ENCODE data around the gene CTF1. TPM values are rescaled to one million over a fixed set of nuclear protein-coding genes. Genes with fewer than 3 reads are reported as not detected.

Gene CTF1
- total and polyA plus RNA-seq, 10 of the 15 experiments (the other 5 are each of a cell fraction or from before 2014, with no cell fraction given) = 0.04 to 0.46 (median 0.11) TPM; not detected in 3

DNA sequence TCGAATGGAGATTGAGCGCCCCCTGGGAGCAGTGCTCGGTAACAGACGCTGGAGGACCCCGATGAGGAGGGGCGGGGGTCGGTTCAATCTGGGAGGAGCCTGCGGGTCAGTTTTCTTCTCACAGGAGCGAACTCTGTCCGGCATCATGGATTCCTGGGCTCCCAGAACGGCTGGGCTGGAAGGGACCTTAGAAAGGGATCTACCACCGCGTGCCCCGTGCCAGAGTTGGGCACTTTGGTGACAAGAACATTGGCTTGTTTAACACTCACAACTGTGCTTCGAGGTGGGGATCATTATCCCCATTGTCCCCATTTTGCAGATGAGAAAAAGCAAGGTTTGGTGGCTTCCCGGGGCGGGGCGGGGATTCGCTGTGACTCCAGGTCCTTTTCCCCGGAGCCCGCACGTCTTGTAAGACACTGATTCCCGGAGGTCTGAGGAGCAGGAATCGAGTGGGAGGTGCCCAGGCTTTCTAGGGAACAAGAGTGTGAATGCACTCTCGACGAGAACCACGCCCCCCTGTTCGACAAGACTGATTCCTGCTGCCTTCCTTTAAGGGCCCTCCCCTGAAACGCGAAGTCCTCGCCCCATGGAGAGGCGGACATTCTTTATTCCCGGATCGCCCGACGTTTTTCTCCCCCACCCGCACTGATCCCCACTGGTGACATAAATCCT lies 25.5 kb downstream of the CTF1 start (continued):
- TF ChIP-seq, protein P1, sequence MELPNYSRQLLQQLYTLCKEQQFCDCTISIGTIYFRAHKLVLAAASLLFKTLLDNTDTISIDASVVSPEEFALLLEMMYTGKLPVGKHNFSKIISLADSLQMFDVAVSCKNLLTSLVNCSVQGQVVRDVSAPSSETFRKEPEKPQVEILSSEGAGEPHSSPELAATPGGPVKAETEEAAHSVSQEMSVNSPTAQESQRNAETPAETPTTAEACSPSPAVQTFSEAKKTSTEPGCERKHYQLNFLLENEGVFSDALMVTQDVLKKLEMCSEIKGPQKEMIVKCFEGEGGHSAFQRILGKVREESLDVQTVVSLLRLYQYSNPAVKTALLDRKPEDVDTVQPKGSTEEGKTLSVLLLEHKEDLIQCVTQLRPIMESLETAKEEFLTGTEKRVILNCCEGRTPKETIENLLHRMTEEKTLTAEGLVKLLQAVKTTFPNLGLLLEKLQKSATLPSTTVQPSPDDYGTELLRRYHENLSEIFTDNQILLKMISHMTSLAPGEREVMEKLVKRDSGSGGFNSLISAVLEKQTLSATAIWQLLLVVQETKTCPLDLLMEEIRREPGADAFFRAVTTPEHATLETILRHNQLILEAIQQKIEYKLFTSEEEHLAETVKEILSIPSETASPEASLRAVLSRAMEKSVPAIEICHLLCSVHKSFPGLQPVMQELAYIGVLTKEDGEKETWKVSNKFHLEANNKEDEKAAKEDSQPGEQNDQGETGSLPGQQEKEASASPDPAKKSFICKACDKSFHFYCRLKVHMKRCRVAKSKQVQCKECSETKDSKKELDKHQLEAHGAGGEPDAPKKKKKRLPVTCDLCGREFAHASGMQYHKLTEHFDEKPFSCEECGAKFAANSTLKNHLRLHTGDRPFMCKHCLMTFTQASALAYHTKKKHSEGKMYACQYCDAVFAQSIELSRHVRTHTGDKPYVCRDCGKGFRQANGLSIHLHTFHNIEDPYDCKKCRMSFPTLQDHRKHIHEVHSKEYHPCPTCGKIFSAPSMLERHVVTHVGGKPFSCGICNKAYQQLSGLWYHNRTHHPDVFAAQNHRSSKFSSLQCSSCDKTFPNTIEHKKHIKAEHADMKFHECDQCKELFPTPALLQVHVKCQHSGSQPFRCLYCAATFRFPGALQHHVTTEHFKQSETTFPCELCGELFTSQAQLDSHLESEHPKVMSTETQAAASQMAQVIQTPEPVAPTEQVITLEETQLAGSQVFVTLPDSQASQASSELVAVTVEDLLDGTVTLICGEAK (IDR thresholded peaks at IDR 0.05; ENCODE audit: borderline replicate concordance) = no peak
- TF ChIP-seq STAT3 (IDR thresholded peaks at IDR 0.05; ENCODE audit: low read depth, low read length) (no peak), CHD1 (IDR thresholded peaks at IDR 0.05; ENCODE audit: low read depth, low read length) (no peak), TAF1 (IDR thresholded peaks at IDR 0.05; ENCODE audit: borderline replicate concordance, low read depth, low read length) (no peak), JUNB (IDR thresholded peaks at IDR 0.05) (no peak), IKZF1 (conservative IDR thresholded peaks at IDR 0.05) (no peak), EGR1 (IDR thresholded peaks at IDR 0.05; ENCODE audit: borderline replicate concordance in 1 of 2, low read depth in 2 of 2, low read length in 2 of 2) (no peak), HDAC2 (IDR thresholded peaks at IDR 0.05) (no peak), CREB1 (IDR thresholded peaks at IDR 0.05; ENCODE audit: low read depth) (no peak), LARP7 (IDR thresholded peaks at IDR 0.05) (peak; percentile 31; the same call in 1 of the 2 replicates), SIN3A (IDR thresholded peaks at IDR 0.05; ENCODE audit: low read depth, low read length) (no peak; the same call in 1 of the 2 replicates)
- TF ChIP-seq, protein P2, sequence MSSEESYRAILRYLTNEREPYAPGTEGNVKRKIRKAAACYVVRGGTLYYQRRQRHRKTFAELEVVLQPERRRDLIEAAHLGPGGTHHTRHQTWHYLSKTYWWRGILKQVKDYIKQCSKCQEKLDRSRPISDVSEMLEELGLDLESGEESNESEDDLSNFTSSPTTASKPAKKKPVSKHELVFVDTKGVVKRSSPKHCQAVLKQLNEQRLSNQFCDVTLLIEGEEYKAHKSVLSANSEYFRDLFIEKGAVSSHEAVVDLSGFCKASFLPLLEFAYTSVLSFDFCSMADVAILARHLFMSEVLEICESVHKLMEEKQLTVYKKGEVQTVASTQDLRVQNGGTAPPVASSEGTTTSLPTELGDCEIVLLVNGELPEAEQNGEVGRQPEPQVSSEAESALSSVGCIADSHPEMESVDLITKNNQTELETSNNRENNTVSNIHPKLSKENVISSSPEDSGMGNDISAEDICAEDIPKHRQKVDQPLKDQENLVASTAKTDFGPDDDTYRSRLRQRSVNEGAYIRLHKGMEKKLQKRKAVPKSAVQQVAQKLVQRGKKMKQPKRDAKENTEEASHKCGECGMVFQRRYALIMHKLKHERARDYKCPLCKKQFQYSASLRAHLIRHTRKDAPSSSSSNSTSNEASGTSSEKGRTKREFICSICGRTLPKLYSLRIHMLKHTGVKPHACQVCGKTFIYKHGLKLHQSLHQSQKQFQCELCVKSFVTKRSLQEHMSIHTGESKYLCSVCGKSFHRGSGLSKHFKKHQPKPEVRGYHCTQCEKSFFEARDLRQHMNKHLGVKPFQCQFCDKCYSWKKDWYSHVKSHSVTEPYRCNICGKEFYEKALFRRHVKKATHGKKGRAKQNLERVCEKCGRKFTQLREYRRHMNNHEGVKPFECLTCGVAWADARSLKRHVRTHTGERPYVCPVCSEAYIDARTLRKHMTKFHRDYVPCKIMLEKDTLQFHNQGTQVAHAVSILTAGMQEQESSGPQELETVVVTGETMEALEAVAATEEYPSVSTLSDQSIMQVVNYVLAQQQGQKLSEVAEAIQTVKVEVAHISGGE (CRISPR knock-in tag; IDR thresholded peaks at IDR 0.05) = no peak
- TF ChIP-seq, protein P3, sequence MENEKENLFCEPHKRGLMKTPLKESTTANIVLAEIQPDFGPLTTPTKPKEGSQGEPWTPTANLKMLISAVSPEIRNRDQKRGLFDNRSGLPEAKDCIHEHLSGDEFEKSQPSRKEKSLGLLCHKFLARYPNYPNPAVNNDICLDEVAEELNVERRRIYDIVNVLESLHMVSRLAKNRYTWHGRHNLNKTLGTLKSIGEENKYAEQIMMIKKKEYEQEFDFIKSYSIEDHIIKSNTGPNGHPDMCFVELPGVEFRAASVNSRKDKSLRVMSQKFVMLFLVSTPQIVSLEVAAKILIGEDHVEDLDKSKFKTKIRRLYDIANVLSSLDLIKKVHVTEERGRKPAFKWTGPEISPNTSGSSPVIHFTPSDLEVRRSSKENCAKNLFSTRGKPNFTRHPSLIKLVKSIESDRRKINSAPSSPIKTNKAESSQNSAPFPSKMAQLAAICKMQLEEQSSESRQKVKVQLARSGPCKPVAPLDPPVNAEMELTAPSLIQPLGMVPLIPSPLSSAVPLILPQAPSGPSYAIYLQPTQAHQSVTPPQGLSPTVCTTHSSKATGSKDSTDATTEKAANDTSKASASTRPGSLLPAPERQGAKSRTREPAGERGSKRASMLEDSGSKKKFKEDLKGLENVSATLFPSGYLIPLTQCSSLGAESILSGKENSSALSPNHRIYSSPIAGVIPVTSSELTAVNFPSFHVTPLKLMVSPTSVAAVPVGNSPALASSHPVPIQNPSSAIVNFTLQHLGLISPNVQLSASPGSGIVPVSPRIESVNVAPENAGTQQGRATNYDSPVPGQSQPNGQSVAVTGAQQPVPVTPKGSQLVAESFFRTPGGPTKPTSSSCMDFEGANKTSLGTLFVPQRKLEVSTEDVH (IDR thresholded peaks at IDR 0.05; ENCODE audit: low read depth, partially characterized antibody) = no peak
- TF ChIP-seq, protein P4, sequence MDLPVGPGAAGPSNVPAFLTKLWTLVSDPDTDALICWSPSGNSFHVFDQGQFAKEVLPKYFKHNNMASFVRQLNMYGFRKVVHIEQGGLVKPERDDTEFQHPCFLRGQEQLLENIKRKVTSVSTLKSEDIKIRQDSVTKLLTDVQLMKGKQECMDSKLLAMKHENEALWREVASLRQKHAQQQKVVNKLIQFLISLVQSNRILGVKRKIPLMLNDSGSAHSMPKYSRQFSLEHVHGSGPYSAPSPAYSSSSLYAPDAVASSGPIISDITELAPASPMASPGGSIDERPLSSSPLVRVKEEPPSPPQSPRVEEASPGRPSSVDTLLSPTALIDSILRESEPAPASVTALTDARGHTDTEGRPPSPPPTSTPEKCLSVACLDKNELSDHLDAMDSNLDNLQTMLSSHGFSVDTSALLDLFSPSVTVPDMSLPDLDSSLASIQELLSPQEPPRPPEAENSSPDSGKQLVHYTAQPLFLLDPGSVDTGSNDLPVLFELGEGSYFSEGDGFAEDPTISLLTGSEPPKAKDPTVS (IDR thresholded peaks at IDR 0.05; ENCODE audit: low read depth, low read length) = no peak

Data from GM12878 (cell line).